Stimulated activated naive CD4-positive, alpha-beta T cell (primary cell): Measurements from ENCODE around the gene NRG3.

ENCODE experiments used
- DNase-seq, 6 experiments: peaks; one replicate each; lab custom pipeline; 2025; lab: John Stamatoyannopoulos, UW

NRG3 gene

GRCh38 chr10:83012866-83013265, 1137.9 kb downstream of the NRG3 start:
- DNase-seq: no peak

- no peak for DNase-seq
These were observed 1142.3 kb downstream of the NRG3 start for GRCh38 chr10:83017076-83017867.

GRCh38 chr10:83023662-83024061, 1148.7 kb downstream of the NRG3 start:
- no peak for DNase-seq
